Motor neuron (in vitro differentiated cells): ENCODE data around the gene RPS27. TPM values are rescaled to one million over a fixed set of nuclear protein-coding genes. Genes with fewer than 3 reads are reported as not detected.

ENCODE experiments used
- total RNA-seq, 8 experiments: library from RNA; unstranded; fragments of 300-600 nt; gene quantifications; 2 replicates each; pipeline versions ENCODE4 v1.2.3 to v1.2.4, GENCODE V29; 2022

Gene RPS27
- total RNA-seq, 8 experiments from 2014 or later, result 2,543 to 20,464 (median 10,879) TPM

Other genes starting within 250 kb of the RPS27 start
- gene SLC27A3, start 215.4 kb upstream of the RPS27 start, total RNA-seq, result 10 to 100 TPM in 5 of 8 experiments, 1 to 10 TPM in 3; 5.0 to 49.7 (median 15.3) TPM
- gene GATAD2B, start 67.8 kb upstream of the RPS27 start, total RNA-seq, result 10 to 100 TPM in 7 of 8 experiments, 1 to 10 TPM in 1; 6.6 to 36.5 (median 23.7) TPM
- gene DENND4B, start 44.0 kb upstream of the RPS27 start, total RNA-seq, result 10 to 100 TPM; 11.5 to 46.0 (median 29.8) TPM
- 10 to 100 TPM in 7 of 8 experiments, 1 to 10 TPM in 1; 7.1 to 15.3 (median 13.0) TPM for gene CRTC2, start 32.1 kb upstream of the RPS27 start, total RNA-seq
- 100 to 1,000 TPM in 1 of 8 experiments, 10 to 100 TPM in 7; 36.6 to 117 (median 57.0) TPM for gene SLC39A1, start 27.2 kb upstream of the RPS27 start, total RNA-seq
- gene CREB3L4, start 22.9 kb upstream of the RPS27 start, total RNA-seq, result 10 to 100 TPM in 6 of 8 experiments, 1 to 10 TPM in 2; 7.1 to 30.0 (median 19.5) TPM
- 100 to 1,000 TPM in 6 of 8 experiments, 10 to 100 TPM in 2; 78.1 to 140 (median 109) TPM for gene JTB, start 13.1 kb upstream of the RPS27 start, total RNA-seq
- 100 to 1,000 TPM in 2 of 8 experiments, 10 to 100 TPM in 6; 27.3 to 276 (median 64.2) TPM for gene RAB13, start 4.4 kb upstream of the RPS27 start, total RNA-seq
- gene NUP210L, start 164.3 kb downstream of the RPS27 start, total RNA-seq, result under 1 TPM; 0.10 to 0.60 (median 0.31) TPM
- gene TPM3, start 201.3 kb downstream of the RPS27 start, total RNA-seq, result 100 to 1,000 TPM; 142 to 388 (median 227) TPM
- 1 to 10 TPM in 1 of 8 experiments, not detected in 7; 3.7 TPM for gene CFAP141, start 215.6 kb downstream of the RPS27 start, total RNA-seq
- gene UBAP2L, start 230.2 kb downstream of the RPS27 start, total RNA-seq, result 100 to 1,000 TPM in 5 of 8 experiments, 10 to 100 TPM in 3; 75.6 to 188 (median 117) TPM